Lower leg skin (tissue), 3 donors: Measurements from ENCODE around the gene SPTBN4.

Source experiments
- CTCF ChIP-seq, 3 donors: fragments of 450-650 bp; IDR thresholded peaks; one replicate each; pipeline ENCODE4 v1.5.1; 2016; ENCODE audit warnings: antibody characterized with exemption in 3 of 3, mild to moderate bottlenecking in 3 of 3, moderate library complexity in 2 of 3
- POLR2A ChIP-seq, 2 donors: fragments of 450-650 bp; IDR thresholded peaks; one replicate each; pipeline ENCODE4 v1.6.1; 2016 to 2017; ENCODE audit warnings: antibody characterized with exemption in 2 of 2, mild to moderate bottlenecking in 1 of 2, moderate library complexity in 1 of 2

- TF ChIP-seq CTCF (IDR thresholded peaks at IDR 0.05) (no peak), POLR2A (IDR thresholded peaks at IDR 0.05) (no peak)
Observed at GRCh38 chr19:40555978-40556689, 89.3 kb downstream of the SPTBN4 start.
